Retinal pigment epithelial cell (primary cell): ENCODE results near the gene AFP.

Source experiments
- DNase-seq: peaks from one replicate; pipeline ENCODE4 v3.0.0-alpha.2; 2010; ENCODE audit warnings: low read depth
- H3K4me3 ChIP-seq: 2 replicates; pipeline ENCODE4 v1.5.1; 2011; ENCODE audit warnings: mild to moderate bottlenecking, low read length, control low read depth, moderate library complexity
- CTCF ChIP-seq: conservative IDR thresholded peaks from 2 replicates; pipeline ENCODE4 v1.5.1; 2011; ENCODE audit warnings: low read depth, low read length, control low read depth, inconsistent platforms

The AFP gene

GRCh38 chr4:73451981-73452747 is 16.1 kb downstream of the AFP start:
- no peak for DNase-seq
- no peak for TF ChIP-seq CTCF
- H3K4me3 ChIP-seq = no peak overlapping the region

DNA sequence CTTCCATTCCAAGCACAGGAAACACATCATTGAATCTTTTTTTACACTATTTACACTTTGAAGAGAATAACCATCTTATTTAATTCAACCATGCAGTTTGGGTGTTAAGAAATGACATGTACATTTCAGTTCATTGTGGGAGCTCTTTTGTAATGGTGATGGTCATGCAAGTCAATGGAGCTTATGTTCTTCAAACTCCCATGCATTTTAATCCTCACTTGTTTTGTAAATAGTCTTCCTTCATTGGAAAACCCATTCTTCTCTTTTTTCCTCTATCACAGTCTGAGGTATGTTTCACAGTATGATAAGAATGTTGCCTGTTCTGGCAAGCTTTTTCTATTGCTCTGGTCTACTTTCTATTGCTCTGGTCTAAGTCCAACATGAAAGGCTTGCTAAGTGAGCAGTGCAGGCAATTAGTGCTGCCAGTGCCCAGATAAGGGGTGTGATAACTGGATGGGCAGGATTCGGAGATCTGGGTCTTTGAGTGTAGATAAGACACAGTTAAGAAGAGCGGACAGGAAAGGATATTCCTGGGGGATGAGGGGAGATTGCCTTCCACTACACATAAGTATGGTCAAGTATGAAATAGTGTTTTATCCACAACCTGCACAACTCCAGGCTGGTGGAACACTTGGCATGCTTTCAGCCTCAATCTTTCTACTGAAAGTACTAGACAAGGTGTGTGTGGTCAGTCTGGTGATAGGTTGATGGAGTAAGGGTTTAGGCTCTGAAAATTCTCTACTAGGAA is 17.1 kb downstream of the AFP start:
- TF ChIP-seq CTCF = no peak
- H3K4me3 ChIP-seq = no peak overlapping the region
- no peak for DNase-seq

DNA sequence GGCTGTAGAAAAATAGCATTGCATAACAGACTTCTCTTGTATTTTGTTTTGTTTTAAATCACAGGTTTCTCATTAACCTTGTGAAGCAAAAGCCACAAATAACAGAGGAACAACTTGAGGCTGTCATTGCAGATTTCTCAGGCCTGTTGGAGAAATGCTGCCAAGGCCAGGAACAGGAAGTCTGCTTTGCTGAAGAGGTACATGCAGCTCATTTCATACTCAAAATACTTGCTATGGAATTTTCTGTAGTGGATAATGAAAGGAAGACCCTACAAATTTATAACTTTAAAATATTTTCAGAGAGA is 17.6 kb downstream of the AFP start:
- no peak for DNase-seq
- H3K4me3 ChIP-seq = no peak overlapping the region
- no peak for TF ChIP-seq CTCF

GRCh38 chr4:73454920-73455319 is 18.9 kb downstream of the AFP start:
- no peak for TF ChIP-seq CTCF
- no peak for DNase-seq
- no peak overlapping the region for H3K4me3 ChIP-seq

DNA sequence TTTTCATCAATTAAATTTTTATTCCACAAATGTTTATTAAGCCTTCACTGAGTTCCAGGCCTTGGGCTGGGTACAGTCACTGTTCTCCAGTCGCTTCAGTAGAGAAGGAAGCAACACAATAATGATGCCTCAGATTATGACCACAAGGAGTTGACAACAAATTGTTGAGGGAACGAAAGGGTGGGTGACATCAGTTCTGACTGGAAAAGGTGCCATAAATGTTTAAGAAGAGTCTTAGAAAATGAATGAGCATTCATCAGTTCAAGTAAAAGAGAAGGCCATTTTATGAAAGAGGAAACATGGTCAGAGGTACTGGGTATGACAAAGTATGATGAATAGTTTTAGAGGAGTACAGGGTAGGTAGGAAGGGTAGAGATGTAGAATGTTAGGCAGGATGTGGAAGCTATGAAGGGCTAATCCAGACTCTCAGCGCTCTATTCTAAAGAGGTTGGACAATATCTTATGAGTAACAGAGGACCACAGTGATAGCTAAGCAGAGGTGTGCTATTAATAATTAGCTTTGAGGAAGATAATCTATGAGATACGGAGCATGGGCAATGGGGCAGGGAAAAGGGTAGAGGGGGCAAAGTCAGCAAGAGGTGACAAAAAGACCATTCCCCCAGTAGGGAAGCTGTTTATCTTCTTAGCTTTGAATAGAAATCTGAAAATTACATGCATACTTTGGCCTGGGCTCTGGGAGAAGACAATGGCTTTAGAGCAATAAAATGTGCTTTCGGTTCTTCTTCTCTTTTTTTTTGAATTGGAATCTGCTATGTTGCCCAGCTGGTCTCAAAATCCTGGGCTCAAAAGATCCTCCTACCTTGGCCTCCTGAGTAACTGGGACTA is 20.4 kb downstream of the AFP start:
- no peak for TF ChIP-seq CTCF
- H3K4me3 ChIP-seq = no peak overlapping the region
- DNase-seq = no peak

GRCh38 chr4:73458184-73459047 is 22.4 kb downstream of the AFP start:
- no peak for DNase-seq
- no peak for TF ChIP-seq CTCF
- H3K4me3 ChIP-seq = no peak overlapping the region
